Activated T-cell treated with anti-CD3 and anti-CD28 coated beads, Interleukin-2, amount 50 U/mL, for 72 hours (primary cell): ENCODE data around the gene USP24. TPM values are rescaled to one million over a fixed set of nuclear protein-coding genes. Genes with fewer than 3 reads are reported as not detected.

ENCODE experiments used
- ATAC-seq, 2 donors: fragments of 150-1000 bp; cut with Tn5 transposase; replicated peaks in 1 of 2; 2 replicates each; pipeline ENCODE4 v1.10.0; 2021; ENCODE audit warnings: moderate library complexity in 2 of 2, mild to moderate bottlenecking in 1 of 2
- DNase-seq, 2 donors: peaks; one replicate each; pipeline ENCODE4 v3.0.0; 2021 to 2022; ENCODE audit warnings: mixed read lengths in 1 of 2
- H3K27ac Mint-ChIP-seq: one replicate; pipeline ENCODE4 v1.8.0; 2022; ENCODE audit warnings: mild to moderate bottlenecking, moderate library complexity, mixed read lengths
- H3K27me3 Mint-ChIP-seq: one replicate; pipeline ENCODE4 v1.8.0; 2022; ENCODE audit warnings: low read depth, mixed read lengths
- H3K36me3 Mint-ChIP-seq, 2 donors: one replicate each; pipeline ENCODE4 v1.8.0; 2022; ENCODE audit warnings: mixed read lengths in 2 of 2, mild to moderate bottlenecking in 1 of 2; ENCODE audit not compliant: insufficient read depth in 2 of 2
- H3K4me1 Mint-ChIP-seq: one replicate; pipeline ENCODE4 v1.8.0; 2022; ENCODE audit warnings: low read depth, mixed read lengths
- H3K4me3 Mint-ChIP-seq, 2 donors: one replicate each; pipeline ENCODE4 v1.8.0; 2022; ENCODE audit warnings: mild to moderate bottlenecking in 2 of 2, mixed read lengths in 2 of 2, moderate library complexity in 2 of 2
- H3K9me3 Mint-ChIP-seq, 2 donors: one replicate each; pipeline ENCODE4 v1.8.0; 2022; ENCODE audit warnings: mixed read lengths in 2 of 2
- total RNA-seq, 2 donors: library from RNA; stranded (reverse); gene quantifications; one replicate each; pipeline ENCODE4 v1.2.3, GENCODE V29; 2022

The USP24 gene
- total RNA-seq, 2 donors from 2014 or later: 46.1 to 46.2 TPM

GRCh38 chr1:55159571-55159970 is 55.6 kb downstream of the USP24 start:
- no peak overlapping the region for H3K27ac Mint-ChIP-seq
- H3K36me3 Mint-ChIP-seq: peaks cover 5 to 16% of the 10 kb centered on the region in 2 donors

GRCh38 chr1:55156608-55157007 is 58.6 kb downstream of the USP24 start:
- Mint-ChIP-seq H3K36me3 (peaks cover 5 to 14% of the 10 kb centered on the region in 2 donors), H3K27me3 (no peaks in the 10 kb centered on the region), H3K9me3 (no peaks in the 10 kb centered on the region), H3K4me3 (no peak overlapping the region), H3K27ac (no peak overlapping the region), H3K4me1 (peaks cover 25% of the 10 kb centered on the region)
- no peak for ATAC-seq
- DNase-seq: no peak

More at GRCh38 chr1:55159571-55159970, 55.6 kb downstream of the USP24 start:
- ATAC-seq: no peak
- Mint-ChIP-seq H3K4me1 (peaks cover 19% of the 10 kb centered on the region), H3K4me3 (no peak overlapping the region), H3K9me3 (no peaks in the 10 kb centered on the region), H3K27me3 (no peaks in the 10 kb centered on the region)
- no peak for DNase-seq

- ATAC-seq: no peak
- no peak overlapping the region for H3K4me3 Mint-ChIP-seq
- peaks cover 30% of the 10 kb centered on the region for H3K4me1 Mint-ChIP-seq
- H3K9me3 Mint-ChIP-seq: no peaks in the 10 kb centered on the region
- H3K27ac Mint-ChIP-seq: peak overlapping the region; percentile 20
- no peak for DNase-seq
- peaks cover 5 to 19% of the 10 kb centered on the region in 2 donors for H3K36me3 Mint-ChIP-seq
- H3K27me3 Mint-ChIP-seq: no peaks in the 10 kb centered on the region
Measured at GRCh38 chr1:55156093-55156492, 59.1 kb downstream of the USP24 start.

- Mint-ChIP-seq H3K4me1 (peaks cover 33% of the 10 kb centered on the region), H3K9me3 (no peaks in the 10 kb centered on the region), H3K36me3 (peaks cover 5 to 19% of the 10 kb centered on the region in 2 donors), H3K27ac (no peak overlapping the region), H3K4me3 (no peak overlapping the region), H3K27me3 (no peaks in the 10 kb centered on the region)
- DNase-seq (no peak), ATAC-seq (no peak)
Measured at GRCh38 chr1:55155522-55155921, 59.6 kb downstream of the USP24 start.

- H3K4me3 Mint-ChIP-seq: no peak overlapping the region
- H3K27ac Mint-ChIP-seq: no peak overlapping the region
- DNase-seq (no peak), ATAC-seq (no peak)
- H3K4me1 Mint-ChIP-seq: peaks cover 33% of the 10 kb centered on the region
- H3K36me3 Mint-ChIP-seq: peaks cover 5 to 19% of the 10 kb centered on the region in 2 donors
- H3K9me3 Mint-ChIP-seq: no peaks in the 10 kb centered on the region
- no peaks in the 10 kb centered on the region for H3K27me3 Mint-ChIP-seq
Measured at GRCh38 chr1:55154616-55155015, 60.5 kb downstream of the USP24 start.

- H3K27ac Mint-ChIP-seq: peak overlapping the region; percentile 100
- peaks cover 33% of the 10 kb centered on the region for H3K4me1 Mint-ChIP-seq
- ATAC-seq (no peak), DNase-seq (no peak)
- peaks cover 5 to 19% of the 10 kb centered on the region in 2 donors for H3K36me3 Mint-ChIP-seq
- no peaks in the 10 kb centered on the region for H3K9me3 Mint-ChIP-seq
- no peak overlapping the region for H3K4me3 Mint-ChIP-seq
- no peaks in the 10 kb centered on the region for H3K27me3 Mint-ChIP-seq
Measured at GRCh38 chr1:55153031-55153430, 62.1 kb downstream of the USP24 start.

GRCh38 chr1:55150880-55151588 is 64.1 kb downstream of the USP24 start:
- peaks cover 3 to 14% of the 10 kb centered on the region in 2 donors for H3K36me3 Mint-ChIP-seq
- H3K9me3 Mint-ChIP-seq: no peaks in the 10 kb centered on the region
- no peaks in the 10 kb centered on the region for H3K27me3 Mint-ChIP-seq
- H3K4me3 Mint-ChIP-seq: peak overlapping the region; percentile 67 to 91
- no peak for DNase-seq
- peak overlapping the region; percentile 100 for H3K27ac Mint-ChIP-seq
- H3K4me1 Mint-ChIP-seq: peaks cover 25% of the 10 kb centered on the region
- peak; percentile 71 to 88 for ATAC-seq

- no peaks in the 10 kb centered on the region for H3K27me3 Mint-ChIP-seq
- no peak overlapping the region for H3K4me3 Mint-ChIP-seq
- ATAC-seq (no peak), DNase-seq (no peak)
- H3K27ac Mint-ChIP-seq: no peak overlapping the region
- no peaks in the 10 kb centered on the region for H3K9me3 Mint-ChIP-seq
- H3K4me1 Mint-ChIP-seq: peaks cover 22% of the 10 kb centered on the region
- H3K36me3 Mint-ChIP-seq: peaks cover 2 to 16% of the 10 kb centered on the region in 2 donors
Measured at GRCh38 chr1:55148676-55149075, 66.5 kb downstream of the USP24 start.

GRCh38 chr1:55147524-55147923 is 67.6 kb downstream of the USP24 start:
- Mint-ChIP-seq H3K9me3 (no peaks in the 10 kb centered on the region), H3K27ac (no peak overlapping the region), H3K4me1 (peaks cover 16% of the 10 kb centered on the region), H3K27me3 (no peaks in the 10 kb centered on the region), H3K36me3 (peaks cover 2 to 16% of the 10 kb centered on the region in 2 donors), H3K4me3 (no peak overlapping the region)
- no peak for ATAC-seq
- DNase-seq: no peak

- H3K27me3 Mint-ChIP-seq: no peaks in the 10 kb centered on the region
- peaks cover 10% of the 10 kb centered on the region for H3K4me1 Mint-ChIP-seq
- DNase-seq (no peak), ATAC-seq (no peak)
- no peak overlapping the region for H3K27ac Mint-ChIP-seq
- no peaks in the 10 kb centered on the region for H3K9me3 Mint-ChIP-seq
- peaks cover 5 to 19% of the 10 kb centered on the region in 2 donors for H3K36me3 Mint-ChIP-seq
- no peak overlapping the region for H3K4me3 Mint-ChIP-seq
Measured at GRCh38 chr1:55146781-55147180, 68.4 kb downstream of the USP24 start.

GRCh38 chr1:55144886-55145285 is 70.3 kb downstream of the USP24 start:
- peaks cover 5 to 14% of the 10 kb centered on the region in 2 donors for H3K36me3 Mint-ChIP-seq
- no peak overlapping the region for H3K4me3 Mint-ChIP-seq
- no peaks in the 10 kb centered on the region for H3K4me1 Mint-ChIP-seq
- ATAC-seq: no peak
- DNase-seq: no peak
- no peaks in the 10 kb centered on the region for H3K9me3 Mint-ChIP-seq
- no peak overlapping the region for H3K27ac Mint-ChIP-seq
- no peaks in the 10 kb centered on the region for H3K27me3 Mint-ChIP-seq

GRCh38 chr1:55143684-55144083 is 71.5 kb downstream of the USP24 start:
- Mint-ChIP-seq H3K4me3 (no peak overlapping the region), H3K4me1 (no peaks in the 10 kb centered on the region), H3K9me3 (no peaks in the 10 kb centered on the region), H3K27ac (peak overlapping the region; percentile 25), H3K27me3 (no peaks in the 10 kb centered on the region), H3K36me3 (peaks cover 5 to 14% of the 10 kb centered on the region in 2 donors)
- DNase-seq: peak in 1 of 2 donors; percentile 13
- peak; percentile 62 to 72 for ATAC-seq

- no peaks in the 10 kb centered on the region for H3K4me1 Mint-ChIP-seq
- no peaks in the 10 kb centered on the region for H3K27me3 Mint-ChIP-seq
- H3K4me3 Mint-ChIP-seq: no peak overlapping the region
- DNase-seq: no peak
- no peak for ATAC-seq
- H3K36me3 Mint-ChIP-seq: peaks cover 5 to 14% of the 10 kb centered on the region in 2 donors
- peak overlapping the region; percentile 90 for H3K27ac Mint-ChIP-seq
- H3K9me3 Mint-ChIP-seq: no peaks in the 10 kb centered on the region
Measured at GRCh38 chr1:55141295-55141893, 73.8 kb downstream of the USP24 start.
